Measurements from ENCODE around the gene PRPH2. TPM values are rescaled to one million over a fixed set of nuclear protein-coding genes. Genes with fewer than 3 reads are reported as not detected.

PRPH2 gene, protein sequence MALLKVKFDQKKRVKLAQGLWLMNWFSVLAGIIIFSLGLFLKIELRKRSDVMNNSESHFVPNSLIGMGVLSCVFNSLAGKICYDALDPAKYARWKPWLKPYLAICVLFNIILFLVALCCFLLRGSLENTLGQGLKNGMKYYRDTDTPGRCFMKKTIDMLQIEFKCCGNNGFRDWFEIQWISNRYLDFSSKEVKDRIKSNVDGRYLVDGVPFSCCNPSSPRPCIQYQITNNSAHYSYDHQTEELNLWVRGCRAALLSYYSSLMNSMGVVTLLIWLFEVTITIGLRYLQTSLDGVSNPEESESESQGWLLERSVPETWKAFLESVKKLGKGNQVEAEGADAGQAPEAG
- total RNA-seq, result not detected in 2 replicates

DNA sequence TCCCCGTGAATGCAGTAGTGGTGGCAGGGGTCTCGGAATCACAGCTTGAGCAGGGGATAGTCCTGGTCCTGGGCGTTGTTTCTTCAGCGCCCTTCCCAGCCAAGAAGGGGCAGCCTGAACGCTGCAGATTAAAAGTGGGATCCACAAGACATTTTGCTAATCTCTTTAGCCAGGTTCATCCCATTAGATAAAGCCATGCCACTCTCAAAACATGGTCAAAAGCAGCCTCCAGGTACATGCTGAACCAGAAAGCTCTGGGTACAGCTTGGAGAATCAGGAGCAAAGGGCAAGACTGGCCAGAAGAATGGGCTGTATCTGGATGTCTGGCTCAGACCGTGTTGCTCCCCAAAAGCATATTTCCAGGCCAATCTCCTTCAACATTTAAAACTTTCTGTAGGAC, at the start of gene PRPH2:
Gene PRPH2, minus strand, starts transcription at position 101 of the 400 bp plus-strand sequence. CDS start 263 bp downstream, outside the sequence.

DNA sequence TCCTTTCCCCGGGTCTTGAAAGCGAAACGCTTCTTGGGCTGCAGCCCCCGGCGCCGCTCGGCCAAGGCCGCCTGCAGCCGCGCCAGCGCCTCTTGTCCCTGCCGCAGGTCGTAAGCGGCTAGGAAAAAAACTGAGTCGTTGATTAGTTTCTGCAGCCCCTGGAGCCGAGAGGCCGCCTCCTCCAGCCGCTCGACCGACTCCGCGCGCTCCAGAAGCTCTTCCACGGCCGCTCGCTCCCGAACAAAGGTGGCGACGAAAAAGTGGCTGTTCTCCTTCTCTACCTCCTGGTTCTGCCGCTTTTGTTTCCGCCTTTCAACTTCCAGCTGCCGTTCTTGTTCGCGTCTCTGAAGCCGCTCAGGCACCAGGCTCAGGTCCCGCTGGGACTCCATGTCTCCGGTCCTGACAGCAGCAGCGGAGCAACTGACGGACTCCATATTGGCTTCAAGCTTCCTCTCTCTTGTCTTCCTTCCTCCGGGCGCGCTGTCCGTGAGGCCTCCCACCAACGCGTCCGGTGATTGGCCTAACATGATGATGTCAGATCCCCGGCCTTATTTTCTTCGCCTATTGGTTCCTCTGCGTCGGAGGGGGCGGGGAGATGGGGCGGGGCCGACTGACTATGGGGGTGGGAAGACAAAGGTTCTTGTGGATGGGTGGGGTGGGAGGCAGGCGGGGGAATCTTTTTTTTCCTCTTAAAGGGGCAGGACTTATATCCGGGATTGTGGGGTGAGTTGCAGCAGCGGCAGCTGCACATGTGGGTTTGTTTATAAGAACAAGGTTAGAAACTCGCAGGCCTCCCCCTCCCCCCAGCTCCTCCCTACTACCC, 23.5 kb upstream of the PRPH2 start, which contains the start of gene TBCC:
Gene TBCC, minus strand, starts transcription at position 464 of the 823 bp plus-strand sequence. Its CDS starts 30 bp downstream, at position 434.

Other genes starting within 250 kb of the PRPH2 start
- gene UBR2, start 158.6 kb downstream of the PRPH2 start, total RNA-seq, result 11.5 and 13.6 TPM in 2 replicates
- 33.1 and 36.2 TPM in 2 replicates for gene TBCC, start 23.5 kb upstream of the PRPH2 start, total RNA-seq
- 2.1 and 4.4 TPM in 2 replicates for gene BICRAL, start 59.5 kb upstream of the PRPH2 start, total RNA-seq
- 96.4 and 119 TPM in 2 replicates for gene RPL7L1, start 157.0 kb upstream of the PRPH2 start, total RNA-seq
- not detected in 2 replicates for gene PTCRA, start 193.5 kb upstream of the PRPH2 start, total RNA-seq
- gene CNPY3, start 206.9 kb upstream of the PRPH2 start, total RNA-seq, result 45.3 and 62.0 TPM in 2 replicates
- not detected in 2 replicates for gene GNMT, start 238.2 kb upstream of the PRPH2 start, total RNA-seq

Data from hair follicular keratinocyte (primary cell).